Transverse colon (tissue), 4 donors: ENCODE data around the gene ETV4. TPM values are rescaled to one million over a fixed set of nuclear protein-coding genes. Genes with fewer than 3 reads are reported as not detected.

Experiments used
- DNase-seq: peaks from one replicate; pipeline ENCODE4 v3.0.0-alpha.2; 2019
- H3K27ac ChIP-seq, 4 donors: fragments of 200-600 bp; sonication (generic); 2 replicates each; pipeline ENCODE4 v1.5.1; 2016 to 2018; ENCODE audit warnings: inconsistent platforms in 4 of 4
- H3K27me3 ChIP-seq: fragments of 200-600 bp; sonication (generic); 2 replicates; pipeline ENCODE4 v1.5.1; 2017; ENCODE audit warnings: inconsistent platforms
- H3K36me3 ChIP-seq, 4 donors: fragments of 200-600 bp; sonication (generic); 2 replicates each; pipeline ENCODE4 v1.5.1; 2017 to 2019; ENCODE audit warnings: inconsistent platforms in 4 of 4
- H3K4me1 ChIP-seq, 4 donors: fragments of 200-600 bp; sonication (generic); 2 replicates each; pipeline ENCODE4 v1.5.1; 2017 to 2020; ENCODE audit warnings: inconsistent platforms in 4 of 4
- H3K4me3 ChIP-seq, 4 donors: fragments of 200-600 bp; sonication (generic); 1 replicate in 1 of 4; 2 replicates in 3 of 4; pipeline versions ENCODE4 v1.5.1 to v1.6.1; 2017 to 2019; ENCODE audit warnings: inconsistent platforms in 4 of 4
- H3K9me3 ChIP-seq, 2 donors: fragments of 200-600 bp; sonication (generic); 2 replicates each; pipeline ENCODE4 v1.5.1; 2017 to 2019; ENCODE audit warnings: inconsistent platforms in 2 of 2
- EP300 ChIP-seq: sonication (generic); formaldehyde crosslinking; IDR thresholded peaks from one replicate; pipeline ENCODE4 v1.6.1; 2017; ENCODE audit warnings: antibody characterized with exemption, low read depth
- POLR2A ChIP-seq: fragments of 450-650 bp; IDR thresholded peaks from one replicate; pipeline ENCODE4 v1.6.1; 2016; ENCODE audit warnings: antibody characterized with exemption, mild to moderate bottlenecking, moderate library complexity
- POLR2AphosphoS5 ChIP-seq, 3 donors: sonication (generic); formaldehyde crosslinking; IDR thresholded peaks; one replicate each; pipeline ENCODE4 v1.6.1; 2016; ENCODE audit warnings: antibody characterized with exemption in 3 of 3
- WGBS, 2 donors: methylation state at CpG; one replicate each; pipeline ENCODE4 v1.1.5; 2018; ENCODE audit warnings: low coverage in 1 of 2; 5-methylcytosine and 5-hydroxymethylcytosine counted together
- in situ Hi-C, 4 donors: fragments of 200-750 bp; cut with MboI; loops; one replicate each; pipeline versions ENCODE4 v1.15.0 to v1.15.1; 2017; ENCODE audit warnings: low sequenced_read_pairs in 3 of 4, low pct_ligation_motif_present in 1 of 4, low pct_unique_long_range_greater_than_20kb in 1 of 4
- intact Hi-C: fragments of 100-400 bp; cut with DNase I; formaldehyde crosslinking; loops from one replicate; pipeline ENCODE4 v1.15.1; 2023; ENCODE audit warnings: low total_unique reads
- total RNA-seq, 4 donors: library from RNA; depleted of rRNA; stranded (reverse); fragments of >200 nt; gene quantifications; one replicate each; pipeline ENCODE4 v1.1.0, GENCODE V29; 2016
- TF ChIP-seq, protein P1 (sequence below), 5 experiments: fragments of 200-600 bp in 3 of 5; fragments of 450-650 bp in 2 of 5; sonication (generic) in 3 of 5; IDR thresholded peaks; 1 replicate in 2 of 5; 2 replicates in 3 of 5; pipeline ENCODE4 v1.5.1; 2016 to 2017; ENCODE audit warnings: antibody characterized with exemption in 5 of 5, inconsistent platforms in 3 of 5, mild to moderate bottlenecking in 2 of 5, moderate library complexity in 1 of 5

ETV4 gene
- total RNA-seq, 4 donors from 2014 or later, result 0.41 to 1.3 TPM; not detected in 2

DNA sequence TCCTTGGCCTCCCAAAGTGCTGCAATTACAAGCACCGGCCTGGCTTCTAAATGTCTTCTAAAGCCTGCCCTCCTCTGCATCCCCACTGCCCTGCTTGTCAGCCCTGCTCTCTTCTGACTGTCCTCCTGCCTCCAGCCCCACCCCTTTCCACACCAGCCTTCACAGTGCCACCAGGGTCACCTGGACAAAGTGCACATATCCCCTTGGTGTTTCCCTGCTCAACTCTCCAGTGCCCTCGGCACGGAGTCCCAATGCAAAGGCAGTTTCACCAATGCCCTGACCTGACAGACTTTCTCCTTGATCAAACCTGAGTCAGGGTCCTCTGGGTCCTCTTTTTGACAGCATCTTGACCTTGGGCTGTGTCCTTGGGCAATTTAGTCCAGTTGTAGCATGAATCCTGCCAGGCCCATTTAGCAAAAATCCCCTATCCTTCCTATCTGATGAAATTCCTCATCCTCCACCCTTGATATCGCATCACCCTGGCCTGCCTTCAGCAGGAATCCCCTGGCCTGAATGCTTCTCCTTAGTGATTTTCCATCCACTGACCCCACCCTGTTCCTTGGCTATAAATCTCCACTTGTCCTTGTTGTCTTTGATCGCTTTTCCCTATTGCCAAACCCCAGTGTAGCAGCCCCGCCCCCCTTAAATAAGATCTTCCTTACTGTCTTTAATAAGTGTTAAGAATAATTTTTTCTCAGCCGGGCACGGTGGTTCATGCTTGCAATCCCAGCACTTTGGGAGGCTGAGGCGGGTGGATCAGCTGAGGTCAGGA lies 42.7 kb upstream of the ETV4 start:
- no peak overlapping the region for H3K4me3 ChIP-seq
- H3K4me1 ChIP-seq, result peaks cover 0 to 19% (median 2%) of the 10 kb centered on the region in 4 donors
- 85 to 88% methylated on average over 2 to 9 of the region's 9 CpGs for WGBS, 2 donors
- in situ Hi-C loops (no loop called here), intact Hi-C loops (no loop called here)
- no peaks in the 10 kb centered on the region for H3K36me3 ChIP-seq
- H3K27ac ChIP-seq, result no peak overlapping the region
- no peaks in the 10 kb centered on the region for H3K27me3 ChIP-seq
- no peak for DNase-seq
- TF ChIP-seq POLR2A (no peak), EP300 (no peak), POLR2AphosphoS5 (IDR thresholded peaks at IDR 0.05) (no peak)
- TF ChIP-seq, protein P1, sequence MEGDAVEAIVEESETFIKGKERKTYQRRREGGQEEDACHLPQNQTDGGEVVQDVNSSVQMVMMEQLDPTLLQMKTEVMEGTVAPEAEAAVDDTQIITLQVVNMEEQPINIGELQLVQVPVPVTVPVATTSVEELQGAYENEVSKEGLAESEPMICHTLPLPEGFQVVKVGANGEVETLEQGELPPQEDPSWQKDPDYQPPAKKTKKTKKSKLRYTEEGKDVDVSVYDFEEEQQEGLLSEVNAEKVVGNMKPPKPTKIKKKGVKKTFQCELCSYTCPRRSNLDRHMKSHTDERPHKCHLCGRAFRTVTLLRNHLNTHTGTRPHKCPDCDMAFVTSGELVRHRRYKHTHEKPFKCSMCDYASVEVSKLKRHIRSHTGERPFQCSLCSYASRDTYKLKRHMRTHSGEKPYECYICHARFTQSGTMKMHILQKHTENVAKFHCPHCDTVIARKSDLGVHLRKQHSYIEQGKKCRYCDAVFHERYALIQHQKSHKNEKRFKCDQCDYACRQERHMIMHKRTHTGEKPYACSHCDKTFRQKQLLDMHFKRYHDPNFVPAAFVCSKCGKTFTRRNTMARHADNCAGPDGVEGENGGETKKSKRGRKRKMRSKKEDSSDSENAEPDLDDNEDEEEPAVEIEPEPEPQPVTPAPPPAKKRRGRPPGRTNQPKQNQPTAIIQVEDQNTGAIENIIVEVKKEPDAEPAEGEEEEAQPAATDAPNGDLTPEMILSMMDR (IDR thresholded peaks at IDR 0.05), result no peak
- no peaks in the 10 kb centered on the region for H3K9me3 ChIP-seq

DNA sequence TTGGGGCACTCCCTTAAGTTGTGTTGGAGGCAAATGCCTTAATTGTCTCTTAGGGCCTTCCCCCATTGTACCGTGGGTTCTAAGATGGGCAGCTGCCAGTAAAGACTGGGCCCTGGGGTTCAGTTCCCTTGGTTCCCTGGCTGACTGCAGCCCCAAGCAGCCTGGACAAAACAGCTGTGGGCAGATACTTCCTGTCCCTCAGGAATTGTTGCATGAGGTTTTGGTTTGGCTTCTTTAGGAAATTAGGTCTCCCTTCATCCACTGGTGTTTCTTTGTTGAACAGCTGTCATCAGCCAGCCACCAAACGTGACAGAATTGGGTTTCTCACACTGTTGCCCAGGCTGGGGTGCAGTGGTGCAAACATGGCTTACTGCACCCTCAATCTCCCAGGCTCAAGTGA lies 42.0 kb upstream of the ETV4 start:
- intact Hi-C loops, result no loop called here
- in situ Hi-C loops, result no loop called here
- Histone ChIP-seq H3K4me1 (peaks cover 0 to 19% (median 2%) of the 10 kb centered on the region in 4 donors), H3K9me3 (no peaks in the 10 kb centered on the region), H3K4me3 (no peak overlapping the region), H3K27me3 (no peaks in the 10 kb centered on the region), H3K27ac (no peak overlapping the region), H3K36me3 (no peaks in the 10 kb centered on the region)
- no peak for DNase-seq
- TF ChIP-seq EP300 (no peak), POLR2A (no peak), POLR2AphosphoS5 (IDR thresholded peaks at IDR 0.05) (no peak)
- TF ChIP-seq, protein P1 (IDR thresholded peaks at IDR 0.05), result no peak
- 50 to 56% methylated on average over 1 to 2 of the region's 2 CpGs for WGBS, 2 donors

DNA sequence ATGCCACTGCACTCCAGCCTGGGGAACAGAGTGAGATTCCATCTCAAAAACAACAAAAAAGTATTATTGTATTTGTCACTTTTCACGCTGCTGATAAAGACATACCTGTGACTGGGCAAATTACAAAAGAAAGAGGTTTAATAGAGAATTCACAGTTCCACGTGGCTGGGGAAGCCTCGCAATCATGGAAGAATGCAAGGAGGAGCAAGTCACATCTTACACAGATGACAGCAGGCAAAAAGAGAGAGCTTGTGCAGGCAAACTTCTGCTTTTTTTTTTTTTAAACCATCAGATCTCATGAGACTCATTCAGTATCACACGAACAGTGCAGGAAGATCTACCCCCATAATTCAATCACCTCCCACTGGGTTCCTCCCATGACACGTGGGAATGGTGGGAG lies 41.5 kb upstream of the ETV4 start:
- no peaks in the 10 kb centered on the region for H3K9me3 ChIP-seq
- no peaks in the 10 kb centered on the region for H3K36me3 ChIP-seq
- no peak overlapping the region for H3K4me3 ChIP-seq
- intact Hi-C loops, result no loop called here
- DNase-seq, result no peak
- TF ChIP-seq POLR2A, result no peak
- no peak for TF ChIP-seq EP300
- TF ChIP-seq POLR2AphosphoS5 (IDR thresholded peaks at IDR 0.05), result no peak
- TF ChIP-seq, protein P1 (IDR thresholded peaks at IDR 0.05), result no peak
- in situ Hi-C loops, result no loop called here
- H3K27ac ChIP-seq, result no peak overlapping the region
- H3K4me1 ChIP-seq, result peaks cover 0 to 16% (median 2%) of the 10 kb centered on the region in 4 donors
- H3K27me3 ChIP-seq, result no peaks in the 10 kb centered on the region
- WGBS, 2 donors, result 73 to 78% methylated on average over 5 of the region's 5 CpGs

DNA sequence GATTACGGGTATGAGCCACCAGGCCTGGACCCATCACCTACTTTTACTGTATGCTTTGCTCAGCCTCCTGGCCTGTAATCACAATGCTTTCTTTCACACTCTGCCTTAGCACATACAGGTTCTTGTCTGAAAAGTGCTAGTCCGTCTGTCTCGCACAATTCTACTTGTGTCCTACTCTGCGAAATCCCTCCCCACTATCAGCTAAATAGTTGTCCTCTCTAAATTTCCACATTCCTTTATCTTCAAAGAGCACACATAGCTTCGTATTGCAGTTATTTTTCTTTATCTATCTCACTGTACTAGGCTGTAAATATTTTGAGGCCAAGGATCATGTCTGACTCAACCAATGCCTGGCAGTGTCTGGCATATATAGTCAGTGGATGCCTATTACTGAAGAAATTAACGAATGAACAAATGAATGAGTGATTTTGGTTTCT lies 38.5 kb upstream of the ETV4 start:
- no peak overlapping the region for H3K27ac ChIP-seq
- TF ChIP-seq EP300 (no peak), POLR2AphosphoS5 (IDR thresholded peaks at IDR 0.05) (no peak), POLR2A (no peak)
- TF ChIP-seq, protein P1 (IDR thresholded peaks at IDR 0.05), result no peak
- no peak for DNase-seq
- no peaks in the 10 kb centered on the region for H3K9me3 ChIP-seq
- in situ Hi-C loops, result loop anchor here in 1 of 4 donors (5.0 kb wide), 1 partner anchor 88 kb away; no protein-coding TSS in a partner anchor
- no peaks in the 10 kb centered on the region for H3K36me3 ChIP-seq
- intact Hi-C loops, result loop anchor here (1.0 kb wide), 1 partner anchor 41 kb away; no protein-coding TSS in a partner anchor
- WGBS, 2 donors, result 83 to 100% methylated on average over 6 of the region's 6 CpGs
- H3K4me1 ChIP-seq, result peaks cover 0 to 11% (median 6%) of the 10 kb centered on the region in 4 donors
- no peaks in the 10 kb centered on the region for H3K27me3 ChIP-seq
- H3K4me3 ChIP-seq, result no peak overlapping the region
